ENCODE results near the gene TEX51. TPM values are rescaled to one million over a fixed set of nuclear protein-coding genes. Genes with fewer than 3 reads are reported as not detected.

The TEX51 gene
- total RNA-seq, 4 donors from 2014 or later: not detected

DNA sequence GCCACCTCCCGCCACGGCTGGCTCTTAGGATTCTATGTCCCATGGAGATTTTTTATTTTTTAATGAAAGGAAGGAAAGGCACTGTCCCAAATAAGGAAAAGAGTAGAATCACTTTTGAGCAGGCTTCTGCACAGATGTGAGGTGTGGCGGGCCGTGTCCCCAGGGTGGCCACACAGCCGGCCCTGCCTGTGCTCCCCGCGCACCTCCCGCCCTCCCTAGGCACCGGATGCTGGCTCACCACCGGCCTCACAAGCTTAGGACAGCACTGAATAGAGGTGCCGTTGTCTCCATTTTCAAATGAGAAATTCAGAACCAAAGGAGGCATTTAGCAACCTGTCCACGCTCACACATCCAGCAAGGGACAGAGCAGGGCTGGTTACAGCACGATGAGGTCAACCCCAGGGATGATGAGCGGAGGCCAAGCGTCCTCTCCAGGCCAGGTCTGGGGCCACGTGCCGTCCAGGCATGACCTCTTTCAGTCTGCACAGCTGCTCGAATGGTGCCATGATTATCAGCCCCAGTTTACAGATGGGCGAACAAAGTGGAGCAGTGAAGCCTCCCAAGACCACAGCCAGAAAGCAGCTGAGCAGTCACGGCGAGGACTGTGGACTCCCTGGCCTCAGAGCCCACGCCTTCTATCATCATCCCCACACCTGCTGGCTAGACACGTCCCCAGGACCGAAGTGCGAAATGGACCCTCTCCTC is 20.7 kb upstream of the TEX51 start:
- Histone ChIP-seq H3K4me1 (no peaks in the 10 kb centered on the region), H3K27ac (no peak overlapping the region), H3K27me3 (no peaks in the 10 kb centered on the region), H3K9me3 (peaks cover 4% of the 10 kb centered on the region in 2 donors), H3K4me3 (no peak overlapping the region), H3K36me3 (no peaks in the 10 kb centered on the region)
- in situ Hi-C loops (cut with MboI; ENCODE audit: low pct_ligation_motif_present in 1 of 4, low pct_unique_long_range_greater_than_20kb in 1 of 4, low sequenced_read_pairs in 3 of 4) (no loop called here), intact Hi-C loops (cut with DNase I; ENCODE audit: low total_unique reads) (no loop called here)
- 82 to 92% methylated on average over 3 to 25 of the region's 25 CpGs for WGBS, 2 donors (ENCODE audit: low coverage in 1 of 2)
- TF ChIP-seq EP300 (IDR thresholded peaks at IDR 0.05; ENCODE audit: low read depth) (no peak), POLR2AphosphoS5 (IDR thresholded peaks at IDR 0.05) (no peak), POLR2A (IDR thresholded peaks at IDR 0.05) (no peak)
- TF ChIP-seq, protein P1, sequence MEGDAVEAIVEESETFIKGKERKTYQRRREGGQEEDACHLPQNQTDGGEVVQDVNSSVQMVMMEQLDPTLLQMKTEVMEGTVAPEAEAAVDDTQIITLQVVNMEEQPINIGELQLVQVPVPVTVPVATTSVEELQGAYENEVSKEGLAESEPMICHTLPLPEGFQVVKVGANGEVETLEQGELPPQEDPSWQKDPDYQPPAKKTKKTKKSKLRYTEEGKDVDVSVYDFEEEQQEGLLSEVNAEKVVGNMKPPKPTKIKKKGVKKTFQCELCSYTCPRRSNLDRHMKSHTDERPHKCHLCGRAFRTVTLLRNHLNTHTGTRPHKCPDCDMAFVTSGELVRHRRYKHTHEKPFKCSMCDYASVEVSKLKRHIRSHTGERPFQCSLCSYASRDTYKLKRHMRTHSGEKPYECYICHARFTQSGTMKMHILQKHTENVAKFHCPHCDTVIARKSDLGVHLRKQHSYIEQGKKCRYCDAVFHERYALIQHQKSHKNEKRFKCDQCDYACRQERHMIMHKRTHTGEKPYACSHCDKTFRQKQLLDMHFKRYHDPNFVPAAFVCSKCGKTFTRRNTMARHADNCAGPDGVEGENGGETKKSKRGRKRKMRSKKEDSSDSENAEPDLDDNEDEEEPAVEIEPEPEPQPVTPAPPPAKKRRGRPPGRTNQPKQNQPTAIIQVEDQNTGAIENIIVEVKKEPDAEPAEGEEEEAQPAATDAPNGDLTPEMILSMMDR (IDR thresholded peaks at IDR 0.05): no peak
- DNase-seq: no peak

DNA sequence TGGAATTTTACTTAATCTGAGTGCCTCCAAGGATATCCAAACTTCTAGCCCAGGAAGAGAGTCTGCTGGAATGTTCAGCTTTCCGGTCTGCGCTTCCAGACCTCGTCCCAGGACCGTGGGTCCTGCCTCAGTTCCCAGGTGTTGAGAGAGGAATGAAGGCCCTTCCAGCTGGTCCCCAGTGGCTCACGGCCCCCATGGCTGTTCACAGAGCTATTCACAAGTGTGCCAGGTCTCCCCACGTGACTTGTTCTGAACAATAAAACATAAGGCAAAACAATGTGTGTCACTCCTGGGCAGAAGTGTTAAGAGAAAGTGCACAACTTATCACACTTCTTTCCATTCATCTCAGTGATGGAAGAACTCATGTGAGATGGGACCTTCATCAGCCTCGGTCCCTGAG is 20.1 kb upstream of the TEX51 start:
- Histone ChIP-seq H3K9me3 (peaks cover 4% of the 10 kb centered on the region in 2 donors), H3K27me3 (no peaks in the 10 kb centered on the region), H3K36me3 (no peaks in the 10 kb centered on the region), H3K4me1 (no peaks in the 10 kb centered on the region), H3K4me3 (no peak overlapping the region), H3K27ac (no peak overlapping the region)
- TF ChIP-seq POLR2AphosphoS5 (IDR thresholded peaks at IDR 0.05) (no peak), POLR2A (IDR thresholded peaks at IDR 0.05) (no peak)
- TF ChIP-seq, protein P1 (IDR thresholded peaks at IDR 0.05): no peak
- no peak for DNase-seq
- intact Hi-C loops (cut with DNase I; ENCODE audit: low total_unique reads) (no loop called here), in situ Hi-C loops (cut with MboI; ENCODE audit: low pct_ligation_motif_present in 1 of 4, low pct_unique_long_range_greater_than_20kb in 1 of 4, low sequenced_read_pairs in 3 of 4) (no loop called here)
- 67% methylated on average over 7 of the region's 7 CpGs; no CpG with 5 or more reads in 1 of the 2 donors for WGBS, 2 donors (ENCODE audit: low coverage in 1 of 2)

DNA sequence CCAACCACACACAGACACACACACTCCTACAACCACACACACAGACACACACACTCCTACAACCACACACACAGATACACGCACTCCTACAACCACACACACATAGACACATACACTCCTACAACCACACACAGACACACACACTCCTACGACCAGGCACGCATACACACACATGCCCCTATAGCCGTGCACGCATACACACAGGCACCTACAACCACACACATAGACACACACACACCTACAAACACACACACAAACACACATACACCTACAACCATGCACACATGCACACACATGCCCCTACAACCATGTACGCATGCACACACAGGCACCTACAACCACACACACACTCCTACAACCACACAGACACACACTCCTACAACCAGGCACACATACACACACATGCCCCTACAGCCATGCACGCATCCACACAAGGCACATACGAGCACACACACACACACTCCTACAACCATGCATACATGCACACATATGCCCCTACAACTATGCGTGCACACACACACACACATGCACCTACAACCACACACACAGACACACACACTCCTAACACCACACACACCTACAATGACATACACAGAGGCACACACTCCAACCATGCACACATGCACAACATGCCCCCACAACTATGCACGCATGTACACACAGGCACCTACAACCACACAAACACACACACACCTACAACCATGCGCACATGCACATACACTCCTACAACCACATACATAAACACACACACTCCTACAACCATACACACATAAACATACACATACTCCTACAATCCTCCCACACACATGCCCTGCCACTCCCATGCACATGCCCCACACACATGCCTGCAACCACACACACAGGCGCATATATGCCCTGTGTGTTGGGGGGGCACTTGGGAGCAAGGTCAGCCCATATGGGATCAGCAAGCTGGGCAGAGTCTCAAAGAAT is 19.1 kb upstream of the TEX51 start:
- TF ChIP-seq EP300 (IDR thresholded peaks at IDR 0.05; ENCODE audit: low read depth): no peak
- TF ChIP-seq POLR2A (IDR thresholded peaks at IDR 0.05): no peak
- TF ChIP-seq, protein P1 (IDR thresholded peaks at IDR 0.05): no peak
- no peak for TF ChIP-seq POLR2AphosphoS5 (IDR thresholded peaks at IDR 0.05)
- in situ Hi-C loops (cut with MboI; ENCODE audit: low pct_ligation_motif_present in 1 of 4, low pct_unique_long_range_greater_than_20kb in 1 of 4, low sequenced_read_pairs in 3 of 4): no loop called here
- intact Hi-C loops (cut with DNase I; ENCODE audit: low total_unique reads): no loop called here

DNA sequence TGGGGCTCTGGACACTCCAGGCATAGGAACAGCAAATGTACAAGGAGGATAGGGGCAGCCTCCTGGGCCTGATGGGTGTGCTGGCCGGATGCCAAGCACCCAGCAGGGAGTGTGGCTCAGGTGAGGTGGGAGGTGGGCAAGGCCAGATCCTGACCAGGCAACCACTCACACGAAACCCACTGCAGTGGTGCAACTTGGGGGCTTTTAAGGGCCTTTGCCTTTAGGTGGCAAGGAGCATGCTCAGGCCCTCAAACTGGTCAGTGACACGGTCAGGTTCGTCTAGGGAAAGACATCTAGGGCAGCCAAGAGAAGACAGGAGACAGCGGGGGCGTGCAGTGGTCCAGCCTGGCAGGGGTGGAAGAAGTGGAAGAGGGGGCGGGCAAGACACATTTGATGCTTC is 18.4 kb upstream of the TEX51 start:
- Histone ChIP-seq H3K4me1 (no peaks in the 10 kb centered on the region), H3K27ac (no peak overlapping the region), H3K4me3 (no peak overlapping the region), H3K36me3 (no peaks in the 10 kb centered on the region), H3K9me3 (peaks cover 3 to 4% of the 10 kb centered on the region in 2 donors), H3K27me3 (no peaks in the 10 kb centered on the region)
- intact Hi-C loops (cut with DNase I; ENCODE audit: low total_unique reads) (no loop called here), in situ Hi-C loops (cut with MboI; ENCODE audit: low pct_ligation_motif_present in 1 of 4, low pct_unique_long_range_greater_than_20kb in 1 of 4, low sequenced_read_pairs in 3 of 4) (no loop called here)
- DNase-seq: no peak
- TF ChIP-seq, protein P1 (IDR thresholded peaks at IDR 0.05): no peak
- TF ChIP-seq POLR2AphosphoS5 (IDR thresholded peaks at IDR 0.05) (no peak), EP300 (IDR thresholded peaks at IDR 0.05; ENCODE audit: low read depth) (no peak), POLR2A (IDR thresholded peaks at IDR 0.05) (no peak)
- WGBS, 2 donors (ENCODE audit: low coverage in 1 of 2): 81% methylated on average over 7 of the region's 7 CpGs; no CpG with 5 or more reads in 1 of the 2 donors

More for the DNA sequence above, 19.1 kb upstream of the TEX51 start:
- Histone ChIP-seq H3K36me3 (no peaks in the 10 kb centered on the region), H3K4me1 (no peaks in the 10 kb centered on the region), H3K27ac (no peak overlapping the region), H3K27me3 (no peaks in the 10 kb centered on the region), H3K4me3 (no peak overlapping the region), H3K9me3 (peaks cover 4% of the 10 kb centered on the region in 2 donors)
- DNase-seq: no peak
- WGBS, 2 donors (ENCODE audit: low coverage in 1 of 2): 86 to 97% methylated on average over 8 to 12 of the region's 12 CpGs
